PC-3 (cell line): ENCODE data around the gene SH3BP1. TPM values are rescaled to one million over a fixed set of nuclear protein-coding genes. Genes with fewer than 3 reads are reported as not detected.

Source experiments
- ATAC-seq: fragments of 200-7000 bp; cut with Tn5 transposase; 2 replicates; pipeline ENCODE4 v1.9.1; 2020; ENCODE audit warnings: mild to moderate bottlenecking, moderate library complexity
- BruUV-seq: library from RNA; stranded (reverse); fragments of 400-500 nt; replicated peaks from 2 replicates; lab custom pipeline; 2021; lab: Mats Ljungman, UMichigan
- CTCF ChIA-PET: fragments of 300-600 bp; sonication (Branson Sonifier 250); formaldehyde crosslinking; loops from one replicate; lab custom pipeline; 2022; ENCODE audit warnings: antibody characterized with exemption; lab: Charles Lee
- POLR2A ChIA-PET: fragments of 300-600 bp; sonication (Branson Sonifier 250); formaldehyde crosslinking; loops from one replicate; lab custom pipeline; 2022; ENCODE audit warnings: antibody characterized with exemption; ENCODE audit not compliant: unreplicated experiment; lab: Charles Lee
- DNase-seq: peaks from one replicate; pipeline ENCODE4 v3.0.0-alpha.2; 2015
- H2AFZ ChIP-seq: fragments of 300-600 bp; sonication (generic); 2 replicates; pipeline ENCODE4 v1.6.0; 2016; ENCODE audit warnings: antibody characterized with exemption, low read length
- H3F3A ChIP-seq: fragments of 300-600 bp; sonication (generic); one replicate; pipeline ENCODE4 v1.6.0; 2017; ENCODE audit warnings: antibody characterized with exemption, low read length, control low read depth, mild to moderate bottlenecking; ENCODE audit not compliant: unreplicated experiment
- H3K27ac ChIP-seq: fragments of 300-600 bp; sonication (generic); 2 replicates; pipeline ENCODE4 v1.5.1; 2016; ENCODE audit warnings: mild to moderate bottlenecking, low read length
- H3K27me3 ChIP-seq: fragments of 300-600 bp; sonication (generic); 2 replicates; pipeline ENCODE4 v1.6.1; 2016; ENCODE audit warnings: low read length, mixed read lengths
- H3K36me3 ChIP-seq: fragments of 300-600 bp; sonication (generic); 2 replicates; pipeline ENCODE4 v1.6.1; 2016; ENCODE audit warnings: low read depth, mixed run types, low read length, mixed read lengths
- H3K4me1 ChIP-seq: fragments of 300-600 bp; sonication (generic); 2 replicates; pipeline ENCODE4 v1.5.1; 2016; ENCODE audit warnings: low read length; ENCODE audit not compliant: insufficient read depth
- H3K4me2 ChIP-seq: fragments of 300-600 bp; sonication (generic); 2 replicates; pipeline ENCODE4 v1.6.0; 2016; ENCODE audit warnings: low read length
- H3K4me3 ChIP-seq: fragments of 300-600 bp; sonication (generic); 2 replicates; pipeline ENCODE4 v1.5.1; 2016; ENCODE audit warnings: mild to moderate bottlenecking, low read length, mixed read lengths
- H3K79me2 ChIP-seq: fragments of 300-600 bp; sonication (generic); 2 replicates; pipeline ENCODE4 v1.6.1; 2017; ENCODE audit warnings: low read length, mixed read lengths
- H3K9ac ChIP-seq: fragments of 300-600 bp; sonication (generic); 2 replicates; pipeline ENCODE4 v1.6.0; 2016; ENCODE audit warnings: mild to moderate bottlenecking, low read length
- H3K9me2 ChIP-seq: fragments of 300-600 bp; sonication (generic); replicated peaks from 2 replicates; pipeline ENCODE4 v1.6.1; 2016; ENCODE audit warnings: mixed run types, low read length, mixed read lengths
- H3K9me3 ChIP-seq: fragments of 300-600 bp; sonication (generic); 2 replicates; pipeline ENCODE4 v1.6.1; 2016; ENCODE audit warnings: low read length, mixed read lengths
- H4K20me1 ChIP-seq: fragments of 300-600 bp; sonication (generic); 2 replicates; pipeline ENCODE4 v1.6.1; 2016; ENCODE audit warnings: low read length, mixed read lengths
- EZH2 ChIP-seq: fragments of 300-600 bp; sonication (generic); IDR thresholded peaks from one replicate; pipeline ENCODE4 v1.6.1; 2017; ENCODE audit warnings: antibody characterized with exemption, mild to moderate bottlenecking, low read length; ENCODE audit not compliant: unreplicated experiment
- EZH2phosphoT487 ChIP-seq: fragments of 300-600 bp; sonication (generic); IDR thresholded peaks from 2 replicates; pipeline ENCODE4 v1.6.1; 2018; ENCODE audit warnings: mild to moderate bottlenecking, antibody characterized with exemption, low read length, borderline replicate concordance
- intact Hi-C: fragments of 100-400 bp; cut with micrococcal nuclease; formaldehyde crosslinking; loops from 2 replicates; pipeline ENCODE4 v1.9.0; 2023
- total RNA-seq: library from RNA; depleted of rRNA; stranded (reverse); fragments of >200 nt; gene quantifications from 2 replicates; pipeline ENCODE4 v1.2.3, GENCODE V29; 2014
- TF ChIP-seq, protein P1 (sequence below): fragments of 300-600 bp; sonication (generic); conservative IDR thresholded peaks from 2 replicates; pipeline ENCODE4 v1.5.1; 2017; ENCODE audit warnings: antibody characterized with exemption, low read depth, mild to moderate bottlenecking, low read length

Gene SH3BP1
- total RNA-seq, 1 experiment from 2014 or later: 18.0 TPM

DNA sequence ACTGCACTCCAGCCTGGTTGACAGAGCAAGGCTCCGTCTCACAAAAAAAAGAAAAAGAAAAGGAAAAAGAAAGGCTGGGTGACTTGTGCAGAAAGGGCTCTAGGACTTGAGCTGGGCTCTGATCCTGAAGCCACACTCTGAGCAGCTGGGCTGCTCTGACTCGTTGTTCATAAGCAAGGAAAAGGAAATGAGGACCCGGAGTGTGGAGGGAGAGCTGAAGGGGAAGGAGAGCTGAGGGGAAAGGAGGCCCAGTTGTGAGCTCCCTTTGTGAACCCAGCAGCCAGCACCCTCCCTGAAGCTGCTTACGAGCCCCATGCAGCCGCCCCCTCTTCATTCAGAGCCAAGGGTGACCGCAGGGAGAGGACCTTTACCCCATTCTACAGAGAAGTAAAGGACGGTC, 12.3 kb upstream of the SH3BP1 start:
- Histone ChIP-seq H3K27ac (no peak overlapping the region), H3F3A (no peaks in the 10 kb centered on the region), H4K20me1 (no peaks in the 10 kb centered on the region), H3K4me3 (no peak overlapping the region), H3K27me3 (no peaks in the 10 kb centered on the region), H3K36me3 (no peaks in the 10 kb centered on the region), H3K9me2 (no peaks in the 10 kb centered on the region), H3K4me2 (no peak overlapping the region), H3K4me1 (no peaks in the 10 kb centered on the region), H3K9me3 (no peaks in the 10 kb centered on the region), H3K9ac (no peak overlapping the region), H2AFZ (no peak overlapping the region), H3K79me2 (no peaks in the 10 kb centered on the region)
- ChIA-PET POLR2A (no interaction called here), CTCF (no interaction called here)
- intact Hi-C loops: no loop called here
- no peak for ATAC-seq
- no peak for DNase-seq
- TF ChIP-seq, protein P1, sequence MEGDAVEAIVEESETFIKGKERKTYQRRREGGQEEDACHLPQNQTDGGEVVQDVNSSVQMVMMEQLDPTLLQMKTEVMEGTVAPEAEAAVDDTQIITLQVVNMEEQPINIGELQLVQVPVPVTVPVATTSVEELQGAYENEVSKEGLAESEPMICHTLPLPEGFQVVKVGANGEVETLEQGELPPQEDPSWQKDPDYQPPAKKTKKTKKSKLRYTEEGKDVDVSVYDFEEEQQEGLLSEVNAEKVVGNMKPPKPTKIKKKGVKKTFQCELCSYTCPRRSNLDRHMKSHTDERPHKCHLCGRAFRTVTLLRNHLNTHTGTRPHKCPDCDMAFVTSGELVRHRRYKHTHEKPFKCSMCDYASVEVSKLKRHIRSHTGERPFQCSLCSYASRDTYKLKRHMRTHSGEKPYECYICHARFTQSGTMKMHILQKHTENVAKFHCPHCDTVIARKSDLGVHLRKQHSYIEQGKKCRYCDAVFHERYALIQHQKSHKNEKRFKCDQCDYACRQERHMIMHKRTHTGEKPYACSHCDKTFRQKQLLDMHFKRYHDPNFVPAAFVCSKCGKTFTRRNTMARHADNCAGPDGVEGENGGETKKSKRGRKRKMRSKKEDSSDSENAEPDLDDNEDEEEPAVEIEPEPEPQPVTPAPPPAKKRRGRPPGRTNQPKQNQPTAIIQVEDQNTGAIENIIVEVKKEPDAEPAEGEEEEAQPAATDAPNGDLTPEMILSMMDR: no peak
- TF ChIP-seq EZH2phosphoT487 (no peak), EZH2 (no peak)
- no TSS peak for BruUV-seq

GRCh38 chr22:37627545-37627944, 11.9 kb upstream of the SH3BP1 start:
- ATAC-seq: no peak
- Histone ChIP-seq H3K27me3 (no peaks in the 10 kb centered on the region), H3K27ac (no peak overlapping the region), H2AFZ (no peak overlapping the region), H3K9me3 (no peaks in the 10 kb centered on the region), H3K36me3 (no peaks in the 10 kb centered on the region), H3K4me1 (no peaks in the 10 kb centered on the region), H3K79me2 (no peaks in the 10 kb centered on the region), H3K4me2 (no peak overlapping the region), H3K9me2 (no peaks in the 10 kb centered on the region), H3F3A (no peaks in the 10 kb centered on the region), H3K4me3 (no peak overlapping the region), H3K9ac (no peak overlapping the region), H4K20me1 (no peaks in the 10 kb centered on the region)
- DNase-seq: no peak
- ChIA-PET POLR2A (no interaction called here), CTCF (no interaction called here)
- intact Hi-C loops: no loop called here
- no TSS peak for BruUV-seq
- TF ChIP-seq EZH2 (no peak), EZH2phosphoT487 (no peak)
- TF ChIP-seq, protein P1: no peak

- no peaks in the 10 kb centered on the region for H3K36me3 ChIP-seq
- no peaks in the 10 kb centered on the region for H3K4me1 ChIP-seq
- no peaks in the 10 kb centered on the region for H3K27me3 ChIP-seq
- H3K4me2 ChIP-seq: no peak overlapping the region
- no peak for DNase-seq
- intact Hi-C loops: no loop called here
- H3K9me3 ChIP-seq: no peaks in the 10 kb centered on the region
- H3K79me2 ChIP-seq: no peaks in the 10 kb centered on the region
- no peak overlapping the region for H3K4me3 ChIP-seq
- ATAC-seq: no peak
- H3K9ac ChIP-seq: no peak overlapping the region
- no peaks in the 10 kb centered on the region for H4K20me1 ChIP-seq
- TF ChIP-seq EZH2phosphoT487 (no peak), EZH2 (no peak)
- TF ChIP-seq, protein P1: no peak
- POLR2A ChIA-PET: interaction anchor here (0.6 kb wide), 1 partner anchor 28 kb away, joined by 5 read pairs; no protein-coding TSS in a partner anchor
- no peak overlapping the region for H3K27ac ChIP-seq
- no TSS peak for BruUV-seq
- no peaks in the 10 kb centered on the region for H3K9me2 ChIP-seq
- H3F3A ChIP-seq: no peaks in the 10 kb centered on the region
- CTCF ChIA-PET: no interaction called here
- no peak overlapping the region for H2AFZ ChIP-seq
These were observed 10.6 kb upstream of the SH3BP1 start for GRCh38 chr22:37628830-37629229.
